Measurements from ENCODE around the gene CUL7. TPM values are rescaled to one million over a fixed set of nuclear protein-coding genes. Genes with fewer than 3 reads are reported as not detected.
"Not testable (repeated sequence)": the region's sequence is repeated elsewhere in the genome, so short reads cannot be mapped to it uniquely, and the experiment has no call there.

The CUL7 gene
- 39.2 TPM in 2 replicates for total RNA-seq (2014; rRNA removed; shearing (Covaris generic); ENCODE audit: low replicate concordance)

DNA sequence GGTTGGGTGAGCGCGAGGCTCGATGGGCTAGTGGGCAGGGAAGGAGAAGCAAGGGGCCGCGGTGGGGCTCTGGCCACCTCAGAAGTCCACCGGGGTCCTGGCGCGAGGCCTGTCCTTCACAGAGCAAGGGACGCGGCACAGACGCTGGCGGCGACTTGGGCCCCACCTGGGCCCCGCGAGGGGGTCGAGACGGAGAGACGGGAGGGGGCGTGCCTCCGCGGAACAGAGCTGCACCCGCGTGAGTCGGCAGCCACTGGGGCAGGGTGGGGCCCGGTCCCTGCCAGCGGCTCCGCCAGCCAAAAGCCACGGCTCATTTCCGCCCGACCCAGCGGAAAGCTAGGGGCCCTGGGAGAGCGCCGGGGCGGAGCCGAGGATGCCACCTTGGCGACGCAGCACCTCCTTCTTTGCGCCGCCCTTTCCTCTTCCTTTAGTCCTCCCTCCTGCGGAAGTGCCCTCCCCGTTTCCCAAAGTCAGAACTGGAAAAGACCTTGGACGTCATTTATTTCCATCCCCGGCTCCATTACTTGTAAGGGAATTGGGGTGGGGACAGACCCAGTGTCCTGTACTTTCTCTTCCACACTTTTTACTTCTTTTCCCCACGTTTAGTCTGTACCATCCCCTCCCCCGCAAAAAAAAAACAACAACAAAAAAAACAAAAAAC, at the start of gene CUL7:
Gene CUL7 (minus strand): TSS at position 307 of the 661 bp plus-strand sequence. CDS start 1,063 bp downstream, outside the sequence.
- peak; percentile 95 for DNase-seq (ENCODE audit: low read depth)
- in situ Hi-C loops (cut with HindIII; ENCODE audit: low pct_unique_long_range_greater_than_20kb, low sequenced_read_pairs): no loop called here

DNA sequence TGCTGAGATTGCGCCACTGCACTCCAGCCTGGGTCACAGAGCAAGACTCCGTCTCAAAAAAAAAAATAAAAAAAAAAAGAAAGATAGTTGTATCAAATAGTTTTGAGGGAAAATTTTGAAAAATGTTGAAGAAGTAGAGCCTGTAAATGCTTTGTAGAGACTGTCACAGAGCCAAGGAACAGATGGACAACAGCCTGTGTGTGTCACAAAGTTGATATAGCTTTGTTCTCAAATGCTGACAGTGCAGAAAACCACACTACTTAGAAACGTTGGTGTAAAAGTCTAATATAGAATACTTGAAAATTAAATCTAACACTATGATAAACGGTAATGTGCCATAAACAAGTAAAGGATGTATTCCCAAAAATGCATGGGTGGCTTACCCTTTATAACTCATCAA, 47.8 kb upstream of the CUL7 start:
- in situ Hi-C loops (cut with HindIII; ENCODE audit: low pct_unique_long_range_greater_than_20kb, low sequenced_read_pairs): no loop called here
- no peak for DNase-seq (ENCODE audit: low read depth)

DNA sequence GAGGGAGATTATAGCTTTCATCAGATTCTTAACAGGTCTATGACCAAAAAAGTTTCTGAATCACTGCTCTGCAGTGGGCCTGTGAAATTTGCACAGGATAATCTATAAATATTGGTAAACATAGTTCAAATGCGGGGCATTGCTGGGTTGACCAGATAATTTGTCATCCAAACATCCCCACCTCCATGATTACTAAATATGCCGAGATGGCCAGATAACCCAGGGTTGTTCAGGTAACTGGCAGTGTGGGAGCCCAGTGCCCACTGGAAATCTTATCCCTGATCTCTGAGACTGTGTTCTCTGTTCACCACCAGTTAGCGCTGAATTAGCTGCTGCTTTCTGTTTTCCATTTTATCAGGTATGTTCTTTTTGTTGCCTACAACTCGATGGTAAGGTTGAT, 43.9 kb upstream of the CUL7 start:
- no peak for DNase-seq (ENCODE audit: low read depth)
- in situ Hi-C loops (cut with HindIII; ENCODE audit: low pct_unique_long_range_greater_than_20kb, low sequenced_read_pairs): no loop called here

DNA sequence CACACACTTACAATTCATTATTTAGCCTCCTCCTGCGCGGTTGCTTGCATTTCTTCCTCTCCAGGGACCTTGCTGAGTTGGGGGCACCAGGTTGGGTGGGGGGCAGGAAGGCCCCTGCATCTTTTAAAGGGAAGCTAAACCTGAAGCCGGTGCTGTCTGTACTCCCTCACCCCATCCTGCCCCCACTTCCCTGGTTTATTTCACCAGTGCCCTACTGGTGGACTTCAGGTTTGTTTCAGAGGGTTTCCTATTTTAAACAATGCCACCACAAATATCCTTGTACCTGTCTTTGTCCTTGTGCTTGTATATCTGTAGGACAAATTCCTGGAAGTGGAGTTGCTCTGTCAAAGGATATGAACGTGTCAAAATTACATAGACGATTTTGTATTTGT, 43.4 kb upstream of the CUL7 start:
- in situ Hi-C loops (cut with HindIII; ENCODE audit: low pct_unique_long_range_greater_than_20kb, low sequenced_read_pairs): no loop called here
- no peak for DNase-seq (ENCODE audit: low read depth)

DNA sequence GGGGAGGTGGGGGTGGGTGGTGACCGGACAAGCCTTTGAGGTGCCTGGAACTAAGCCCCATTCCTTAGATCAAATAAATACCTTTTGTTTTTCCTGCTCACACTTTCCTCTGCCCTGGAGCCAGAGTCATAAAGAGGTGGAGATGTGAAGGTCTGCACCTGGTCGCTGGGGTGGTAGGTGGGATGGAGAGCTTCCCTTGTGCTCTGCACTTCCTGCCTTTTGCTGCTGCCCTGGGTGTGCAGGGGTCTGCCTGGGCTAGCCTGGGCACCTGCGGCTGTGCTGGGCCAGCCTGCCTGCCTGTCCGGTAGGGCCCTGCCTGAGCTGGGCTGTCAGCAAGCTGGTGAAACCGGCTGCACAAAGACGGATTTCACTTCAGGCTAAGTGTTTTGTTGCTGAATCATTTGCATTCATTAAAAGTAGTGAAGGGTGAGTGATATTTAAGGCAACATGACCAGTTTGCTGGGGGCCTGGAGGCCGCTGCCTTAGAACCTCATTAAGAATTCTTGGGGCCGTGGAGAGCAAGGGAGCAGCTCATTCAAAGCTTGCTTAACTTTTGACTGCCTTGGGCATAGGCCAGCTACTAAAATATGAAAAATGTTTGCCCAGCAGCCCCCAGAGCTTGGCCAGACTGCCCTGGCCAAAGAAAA, 42.9 kb upstream of the CUL7 start:
- peak; percentile 75 for DNase-seq (ENCODE audit: low read depth)
- in situ Hi-C loops (cut with HindIII; ENCODE audit: low pct_unique_long_range_greater_than_20kb, low sequenced_read_pairs): no loop called here

DNA sequence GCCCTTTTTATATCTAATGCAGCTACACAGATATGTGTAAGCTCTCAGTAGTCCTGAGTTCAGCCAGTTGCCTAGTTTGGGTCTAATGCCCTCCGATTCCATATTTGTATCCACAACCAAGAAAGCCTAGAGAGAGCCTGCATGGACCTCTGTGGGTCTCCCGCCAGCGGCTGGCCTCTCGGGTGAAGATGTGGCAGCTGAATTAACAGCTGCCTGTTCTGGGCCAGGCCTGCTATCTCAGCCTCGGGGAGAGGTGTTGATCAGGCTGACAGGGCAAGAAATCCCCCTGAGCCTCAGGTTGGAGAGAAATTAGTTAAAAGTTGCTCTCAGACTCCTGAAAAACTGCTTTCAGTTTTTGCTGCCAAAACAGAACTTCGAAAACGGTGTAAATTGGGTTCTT, 42.3 kb upstream of the CUL7 start:
- DNase-seq (ENCODE audit: low read depth): no peak
- in situ Hi-C loops (cut with HindIII; ENCODE audit: low pct_unique_long_range_greater_than_20kb, low sequenced_read_pairs): no loop called here

DNA sequence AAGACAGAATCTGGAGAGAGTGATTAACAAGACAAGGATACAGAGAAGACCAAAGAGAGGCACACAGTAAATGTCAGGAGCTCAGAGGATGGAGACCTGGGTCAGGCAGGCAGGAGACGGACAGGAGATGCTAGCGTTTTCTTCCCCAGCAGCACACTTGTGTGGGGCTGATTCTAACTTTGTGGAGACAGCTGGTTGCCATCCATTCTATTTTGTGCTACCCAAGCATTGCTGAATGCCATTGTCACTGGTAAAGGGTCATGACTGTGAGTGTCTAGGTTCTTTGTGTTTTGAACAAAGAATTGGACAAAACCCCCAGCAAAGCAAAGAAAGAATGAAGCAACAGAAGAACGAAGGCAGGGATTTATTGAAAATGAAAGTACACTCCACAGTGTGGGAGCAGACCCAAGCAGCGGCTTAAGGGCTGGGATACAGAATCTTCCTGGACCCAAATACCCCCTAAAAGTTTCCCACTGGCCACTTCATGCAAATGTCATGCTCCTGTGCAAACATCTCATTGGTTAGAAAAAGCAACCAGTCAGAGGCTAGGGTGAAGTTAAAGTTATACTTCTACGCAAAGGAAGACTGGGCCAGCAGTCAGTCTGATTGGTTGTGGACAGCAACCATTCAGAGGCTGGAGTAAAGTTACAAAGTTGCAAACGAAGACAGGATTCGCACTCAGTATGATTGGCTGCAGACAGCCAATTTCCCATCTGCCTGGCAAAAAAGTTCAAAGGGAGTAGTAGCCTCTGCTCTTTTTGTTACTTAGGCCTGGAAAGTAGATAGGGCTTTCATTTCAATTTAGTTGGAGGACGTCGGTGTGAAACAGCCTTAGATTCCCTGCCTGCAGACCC, 40.0 kb upstream of the CUL7 start:
- DNase-seq (ENCODE audit: low read depth): no peak
- in situ Hi-C loops (cut with HindIII; ENCODE audit: low pct_unique_long_range_greater_than_20kb, low sequenced_read_pairs): no loop called here

DNA sequence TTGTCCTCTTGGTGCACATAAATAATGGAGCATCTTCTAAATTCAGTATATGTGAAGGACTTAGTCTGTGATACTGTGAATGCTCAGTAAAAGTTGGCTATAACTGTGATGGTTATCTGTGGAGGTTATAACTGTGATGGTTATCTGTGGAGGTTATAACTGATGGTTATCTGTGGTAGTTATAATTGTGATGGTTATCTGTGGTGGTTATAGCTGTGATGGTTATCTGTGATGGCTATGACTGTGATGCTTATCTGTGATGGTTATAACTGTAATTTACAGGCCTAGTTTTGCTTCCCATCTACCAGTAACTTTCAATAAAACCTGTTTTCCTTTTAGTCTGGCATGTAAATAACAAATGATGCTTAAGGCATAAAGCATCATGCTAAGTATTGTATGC, 39.0 kb upstream of the CUL7 start:
- no peak for DNase-seq (ENCODE audit: low read depth)
- in situ Hi-C loops (cut with HindIII; ENCODE audit: low pct_unique_long_range_greater_than_20kb, low sequenced_read_pairs): no loop called here

DNA sequence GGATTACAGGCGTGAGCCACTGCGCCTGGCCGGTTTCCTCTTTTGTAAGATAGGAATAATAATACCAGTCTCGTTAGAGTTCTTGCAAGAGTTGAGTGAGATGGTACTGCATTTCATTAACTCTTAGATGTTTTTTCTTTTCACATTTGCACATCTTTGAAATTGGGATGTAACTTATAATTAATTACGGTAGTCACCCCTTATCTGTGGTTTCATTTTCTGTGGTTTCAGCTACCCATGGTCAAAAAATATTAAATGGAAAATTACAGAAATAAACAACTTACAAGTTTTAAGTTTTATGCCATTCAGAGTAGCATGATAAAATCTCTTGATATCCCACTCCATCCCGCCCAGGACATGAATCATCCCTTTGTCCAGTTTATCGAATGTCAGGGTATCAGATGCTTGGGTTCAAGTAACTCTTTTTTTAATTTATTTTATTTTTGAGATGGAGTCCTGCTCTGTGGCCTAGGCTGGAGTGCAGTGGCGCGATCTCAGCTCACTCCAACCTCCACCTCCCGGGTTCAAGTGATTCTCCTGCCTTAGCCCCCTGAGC, 37.9 kb upstream of the CUL7 start:
- in situ Hi-C loops (cut with HindIII; ENCODE audit: low pct_unique_long_range_greater_than_20kb, low sequenced_read_pairs): no loop called here
- DNase-seq (ENCODE audit: low read depth): no peak

DNA sequence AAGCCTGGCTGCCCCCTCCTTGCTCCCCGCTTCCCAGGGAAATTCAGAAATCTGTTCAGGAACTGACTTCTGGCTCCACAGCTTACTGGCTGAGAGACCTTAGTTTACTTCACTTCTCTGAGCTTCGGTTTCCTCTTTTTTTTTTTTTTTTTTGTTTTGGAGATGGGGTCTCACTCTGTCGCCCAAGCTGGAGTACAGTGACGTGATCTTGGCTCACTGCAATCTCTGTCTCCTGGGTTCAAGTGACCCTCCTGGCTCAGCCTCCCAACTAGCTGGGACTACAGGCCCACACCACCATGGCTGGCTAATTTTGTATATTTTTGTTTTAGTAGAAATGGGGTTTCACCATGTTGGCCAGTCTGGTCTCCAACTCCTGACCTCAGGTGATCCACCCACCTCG, 37.4 kb upstream of the CUL7 start:
- in situ Hi-C loops (cut with HindIII; ENCODE audit: low pct_unique_long_range_greater_than_20kb, low sequenced_read_pairs): no loop called here
- no peak for DNase-seq (ENCODE audit: low read depth)

DNA sequence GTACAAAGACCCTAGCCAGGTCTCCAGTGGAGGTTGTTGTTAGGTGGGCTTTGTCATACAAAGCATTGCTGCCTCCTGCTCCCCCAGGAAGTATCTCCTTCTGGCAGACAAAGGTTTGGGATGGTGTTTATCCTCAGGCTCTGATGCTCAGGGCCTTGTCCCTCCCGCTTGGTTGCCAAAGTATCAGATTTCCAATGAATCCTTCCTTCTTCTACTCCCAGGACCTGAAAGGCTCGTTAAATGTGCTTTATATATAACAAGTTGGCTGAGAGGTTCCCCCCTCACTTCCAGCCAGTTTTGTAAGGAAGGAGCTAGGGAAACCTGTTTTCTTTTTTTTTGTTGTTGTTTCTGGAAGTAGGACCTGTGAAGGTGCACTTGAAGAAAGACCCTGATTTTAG, 36.9 kb upstream of the CUL7 start:
- in situ Hi-C loops (cut with HindIII; ENCODE audit: low pct_unique_long_range_greater_than_20kb, low sequenced_read_pairs): no loop called here
- no peak for DNase-seq (ENCODE audit: low read depth)

DNA sequence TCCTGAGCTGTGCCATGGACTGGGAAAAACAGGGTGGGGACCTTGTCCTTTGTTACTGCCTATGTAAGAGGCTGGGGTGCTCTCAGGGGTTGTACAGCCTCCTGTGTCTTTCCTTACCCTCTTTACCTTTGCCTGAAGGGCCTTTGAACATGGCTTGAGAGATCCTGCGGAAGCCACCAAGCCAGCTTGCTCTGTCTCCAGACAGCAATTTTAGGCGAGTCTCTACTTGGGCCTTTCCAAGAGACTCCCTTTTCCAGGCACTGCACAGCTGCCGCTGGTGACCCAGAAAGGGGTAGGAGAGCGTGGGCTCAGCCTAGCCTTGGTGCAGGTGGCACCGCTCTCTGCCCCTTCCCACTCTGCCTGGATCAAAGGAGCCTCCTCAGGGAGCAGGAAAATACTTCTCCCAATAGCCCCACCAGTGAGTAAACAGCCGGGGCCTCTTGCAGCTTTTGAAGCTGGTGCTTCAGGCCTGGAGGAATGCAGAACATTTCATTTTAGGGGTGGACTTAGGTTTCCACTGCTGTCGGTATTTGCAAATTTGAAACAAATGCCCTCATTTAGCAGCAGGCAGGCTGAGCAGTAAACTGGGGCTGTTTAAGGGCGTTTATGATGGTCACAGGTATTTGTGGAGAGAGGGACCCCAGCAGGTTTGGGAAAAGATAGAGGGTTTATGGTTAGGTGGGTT, 36.4 kb upstream of the CUL7 start:
- in situ Hi-C loops (cut with HindIII; ENCODE audit: low pct_unique_long_range_greater_than_20kb, low sequenced_read_pairs): no loop called here
- DNase-seq (ENCODE audit: low read depth): no peak

DNA sequence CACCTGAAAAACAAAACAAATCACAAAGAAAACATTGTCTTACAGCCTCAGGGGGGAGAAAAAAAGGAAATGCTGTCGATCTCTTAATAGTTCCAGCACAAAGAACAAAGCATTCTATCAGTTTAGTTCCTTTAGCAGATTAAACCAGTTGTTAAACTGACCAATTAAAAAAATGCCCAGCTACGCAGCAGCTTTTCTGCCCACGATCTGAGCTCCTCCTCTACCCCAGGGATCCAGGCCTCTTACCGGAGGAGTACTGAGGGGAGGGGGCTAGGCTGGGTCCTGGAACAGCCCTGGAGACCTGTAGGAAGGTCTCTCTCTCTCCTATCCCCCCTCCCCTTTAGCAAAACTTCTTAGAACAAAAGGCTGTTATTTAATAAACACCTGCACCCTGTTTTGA, 35.8 kb upstream of the CUL7 start:
- in situ Hi-C loops (cut with HindIII; ENCODE audit: low pct_unique_long_range_greater_than_20kb, low sequenced_read_pairs): no loop called here
- no peak for DNase-seq (ENCODE audit: low read depth)

DNA sequence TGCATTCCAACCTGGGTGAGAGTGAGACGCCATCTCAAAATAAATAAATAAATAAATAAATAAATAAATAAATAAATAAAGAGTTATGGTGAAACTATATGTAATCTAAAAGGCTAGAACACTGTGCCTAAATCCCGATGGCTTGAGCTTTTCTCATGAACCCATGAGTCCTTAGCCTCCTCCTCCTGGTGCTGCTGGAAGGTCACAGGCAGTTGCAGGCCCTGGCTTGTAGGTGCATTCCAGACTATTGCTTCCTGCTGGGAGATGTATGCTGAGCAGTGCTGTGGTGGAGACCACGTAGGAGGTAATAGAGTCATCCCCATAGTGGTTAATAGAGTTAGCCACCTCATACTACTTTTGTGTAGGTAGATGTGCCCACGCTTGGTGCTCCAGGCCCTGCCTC, 35.0 kb upstream of the CUL7 start:
- no peak for DNase-seq (ENCODE audit: low read depth)
- in situ Hi-C loops (cut with HindIII; ENCODE audit: low pct_unique_long_range_greater_than_20kb, low sequenced_read_pairs): no loop called here

DNA sequence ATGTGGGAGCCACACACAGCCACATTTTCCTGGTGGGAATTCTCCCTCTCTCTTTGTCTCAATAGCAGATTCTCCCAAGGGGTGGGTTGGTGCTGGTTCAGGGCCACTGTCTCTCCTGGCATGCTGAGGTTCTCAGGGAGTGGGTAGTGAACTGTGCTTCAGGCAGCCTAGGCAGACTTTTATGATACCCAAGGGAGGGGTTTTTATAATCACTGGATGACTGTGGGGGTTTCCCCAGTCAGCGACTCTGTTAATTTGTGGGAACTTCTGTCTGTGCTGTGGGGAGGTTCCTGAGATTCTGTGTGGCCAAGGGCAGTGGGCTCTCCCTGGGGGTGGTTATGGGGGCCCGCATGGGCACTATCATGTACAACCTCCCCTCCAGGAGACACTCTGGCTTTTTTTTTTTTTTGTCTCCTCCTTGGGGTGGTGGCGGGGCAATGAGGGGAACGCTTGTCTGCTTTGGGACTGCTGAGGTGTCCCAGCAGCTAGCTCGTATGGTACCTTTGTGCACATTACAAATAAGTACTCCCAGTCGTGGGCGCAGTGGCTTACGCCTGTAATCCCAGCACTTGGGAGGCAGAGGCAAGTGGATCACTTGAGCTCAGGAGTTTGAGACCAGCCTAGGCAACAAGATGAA, 32.5 kb upstream of the CUL7 start:
- in situ Hi-C loops (cut with HindIII; ENCODE audit: low pct_unique_long_range_greater_than_20kb, low sequenced_read_pairs): no loop called here
- DNase-seq (ENCODE audit: low read depth): no peak

DNA sequence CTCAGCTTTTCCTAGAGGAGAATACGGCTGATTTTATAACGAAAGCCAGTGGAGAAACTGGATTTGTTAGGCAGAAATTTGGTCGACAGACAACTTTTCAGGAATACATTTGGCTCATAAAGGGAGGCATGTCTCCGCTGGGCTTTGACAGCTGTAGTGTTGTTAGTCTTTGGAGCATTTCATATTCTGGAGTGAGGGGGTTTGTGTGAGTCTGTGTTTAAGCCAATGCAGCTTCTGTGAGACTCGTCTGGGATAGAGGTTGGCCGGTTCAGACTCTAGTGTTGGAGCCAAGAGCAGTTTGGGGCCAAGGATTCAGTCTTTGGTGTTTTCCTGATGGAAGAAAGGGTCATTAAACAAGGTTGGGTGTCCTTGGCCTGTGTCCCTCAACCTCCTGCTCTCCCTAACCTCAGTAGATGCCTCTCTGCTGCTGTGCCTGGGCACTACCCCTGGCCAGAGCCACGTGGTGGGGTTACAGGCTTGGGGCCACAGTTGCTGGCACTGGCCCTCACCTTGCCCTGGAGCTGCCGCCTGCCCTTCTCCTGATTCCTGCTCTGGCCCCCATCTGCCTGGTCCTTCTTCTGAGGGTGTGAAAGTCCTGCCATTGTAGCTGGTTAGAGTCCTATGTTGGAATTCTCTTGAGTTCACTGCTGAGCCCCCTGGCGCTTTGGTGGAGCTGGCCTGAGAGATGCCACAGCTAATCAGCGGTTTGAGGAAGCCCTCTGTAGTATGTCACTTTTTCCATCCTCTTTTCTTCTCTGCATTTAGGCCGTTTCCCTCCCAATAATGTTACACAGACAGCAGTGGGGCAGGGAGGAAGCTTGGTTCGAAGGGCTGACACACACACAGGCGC, 29.4 kb upstream of the CUL7 start:
- DNase-seq (ENCODE audit: low read depth): no peak
- in situ Hi-C loops (cut with HindIII; ENCODE audit: low pct_unique_long_range_greater_than_20kb, low sequenced_read_pairs): no loop called here

DNA sequence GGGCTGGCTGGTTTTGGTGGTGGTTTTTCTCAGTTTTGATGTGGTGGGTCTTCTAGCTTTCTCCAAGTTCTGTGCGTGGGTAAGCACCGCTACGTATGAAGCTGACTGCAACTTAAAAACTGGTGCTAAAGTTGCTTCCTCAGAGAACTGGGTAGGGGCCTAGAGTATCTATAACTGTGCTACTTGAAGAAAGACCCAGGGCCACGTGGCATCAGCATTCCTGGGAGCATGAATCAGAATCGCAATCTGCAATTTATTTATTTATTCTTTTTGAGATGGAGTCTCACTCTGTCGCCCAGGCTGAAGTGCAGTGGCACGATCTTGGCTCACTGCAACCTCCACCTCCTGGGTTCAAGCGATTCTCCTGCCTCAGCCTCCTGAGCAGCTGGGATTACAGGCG, 28.3 kb upstream of the CUL7 start:
- in situ Hi-C loops (cut with HindIII; ENCODE audit: low pct_unique_long_range_greater_than_20kb, low sequenced_read_pairs); DNase-seq (ENCODE audit: low read depth): not testable (repeated sequence)
